Fibroblast of lung (primary cell): ENCODE data around the gene NUDT3. TPM values are rescaled to one million over a fixed set of nuclear protein-coding genes. Genes with fewer than 3 reads are reported as not detected.

Source experiments
- DNase-seq, 2 donors: peaks; one replicate each; pipeline versions ENCODE4 v3.0.0 to v3.0.0-alpha.2; 2010; ENCODE audit warnings: low read depth in 2 of 2
- H2AFZ ChIP-seq: 2 replicates; pipeline ENCODE4 v1.5.1; 2012; ENCODE audit warnings: low read length, control low read depth, inconsistent platforms
- H3K27ac ChIP-seq: 2 replicates; pipeline ENCODE4 v1.5.1; 2011; ENCODE audit warnings: low read length, control low read depth; ENCODE audit not compliant: insufficient read depth
- H3K27me3 ChIP-seq: 2 replicates; pipeline ENCODE4 v1.5.1; 2011; ENCODE audit warnings: mild to moderate bottlenecking, low read length; ENCODE audit not compliant: control insufficient read depth, insufficient read depth
- H3K36me3 ChIP-seq: 2 replicates; pipeline ENCODE4 v1.5.1; 2011; ENCODE audit warnings: low read length; ENCODE audit not compliant: control insufficient read depth, insufficient read depth
- H3K4me1 ChIP-seq: 2 replicates; pipeline ENCODE4 v1.5.1; 2011; ENCODE audit warnings: low read length; ENCODE audit not compliant: control insufficient read depth, insufficient read depth; ENCODE audit errors: extremely low read depth
- H3K4me2 ChIP-seq: 2 replicates; pipeline ENCODE4 v1.5.1; 2011; ENCODE audit warnings: low read length, control low read depth; ENCODE audit not compliant: insufficient read depth; ENCODE audit errors: extremely low read depth
- H3K4me3 ChIP-seq, 4 experiments: fragments of 200-600 bp in 1 of 4; sonication (generic) in 1 of 4; replicated peaks in 1 of 4; 2 replicates each; pipeline ENCODE4 v1.5.1; 2011 to 2016; ENCODE audit warnings: low read length in 4 of 4, low read depth in 3 of 4, mild to moderate bottlenecking in 3 of 4, control low read depth in 2 of 4, inconsistent platforms in 1 of 4, mixed read lengths in 1 of 4; ENCODE audit not compliant: insufficient read depth in 1 of 4; ENCODE audit errors: control extremely low read depth in 1 of 4
- H3K79me2 ChIP-seq: 2 replicates; pipeline ENCODE4 v1.5.1; 2012; ENCODE audit warnings: mild to moderate bottlenecking, low read length, inconsistent platforms; ENCODE audit not compliant: control insufficient read depth, insufficient read depth
- H3K9ac ChIP-seq: 2 replicates; pipeline ENCODE4 v1.5.1; 2011; ENCODE audit warnings: mild to moderate bottlenecking, low read length, control low read depth; ENCODE audit not compliant: insufficient read depth
- H3K9me3 ChIP-seq: 2 replicates; pipeline ENCODE4 v1.5.1; 2012; ENCODE audit warnings: low read depth, low read length; ENCODE audit not compliant: control insufficient read depth, insufficient read depth
- H4K20me1 ChIP-seq: 2 replicates; pipeline ENCODE4 v1.5.1; 2011; ENCODE audit warnings: low read length; ENCODE audit not compliant: control insufficient read depth, insufficient read depth; ENCODE audit errors: extremely low read depth
- CTCF ChIP-seq, 2 donors: IDR thresholded peaks in 1 of 2; conservative IDR thresholded peaks in 1 of 2; 1 replicate in 1 of 2; 2 replicates in 1 of 2; pipeline ENCODE4 v1.5.1; 2011 to 2012; ENCODE audit warnings: low read length in 2 of 2, control low read depth in 1 of 2, inconsistent platforms in 1 of 2, low read depth in 1 of 2, mild to moderate bottlenecking in 1 of 2
- EZH2 ChIP-seq: IDR thresholded peaks from 2 replicates; pipeline ENCODE4 v1.5.1; 2012; ENCODE audit warnings: low read length, control low read depth, mild to moderate bottlenecking; ENCODE audit errors: missing control alignments
- polyA plus RNA-seq, 2 donors: library from polyadenylated mRNA; depleted of rRNA in 1 of 2; stranded (reverse) in 1 of 2; unstranded in 1 of 2; fragments of >200 nt; gene quantifications; 2 replicates each; pipeline ENCODE4 v1.2.1, GENCODE V29; 2011 to 2012; ENCODE audit warnings: missing spikeins in 1 of 2
- total RNA-seq: library from RNA; depleted of rRNA; stranded (reverse); fragments of >200 nt; gene quantifications from 2 replicates; pipeline ENCODE4 v1.2.1, GENCODE V29; 2014

The NUDT3 gene
- total and polyA plus RNA-seq, 2 donors (not counting 1 experiment from before 2014, with no cell fraction given): 16.0 to 27.4 TPM

- no peak for DNase-seq
- no peak overlapping the region for H3K4me3 ChIP-seq
- no peaks in the 10 kb centered on the region for H3K9me3 ChIP-seq
- no peaks in the 10 kb centered on the region for H3K4me1 ChIP-seq
- H2AFZ ChIP-seq: no peak overlapping the region
- no peaks in the 10 kb centered on the region for H3K36me3 ChIP-seq
- H3K4me2 ChIP-seq: no peak overlapping the region
- peaks cover 6% of the 10 kb centered on the region for H3K79me2 ChIP-seq
- no peaks in the 10 kb centered on the region for H4K20me1 ChIP-seq
- no peak overlapping the region for H3K9ac ChIP-seq
- no peak overlapping the region for H3K27ac ChIP-seq
- no peak for TF ChIP-seq CTCF (conservative IDR thresholded peaks at IDR 0.05 in 1 of 2, IDR thresholded peaks at IDR 0.05 in 1 of 2; ENCODE audit: low read depth in 1 of 2, low read length in 2 of 2)
- no peak for TF ChIP-seq EZH2
- H3K27me3 ChIP-seq: no peaks in the 10 kb centered on the region
Observed at GRCh38 chr6:34312259-34312658, 80.2 kb downstream of the NUDT3 start.

GRCh38 chr6:34310817-34311216, 81.7 kb downstream of the NUDT3 start:
- peaks cover 6% of the 10 kb centered on the region for H3K4me1 ChIP-seq
- no peak overlapping the region for H3K27ac ChIP-seq
- H4K20me1 ChIP-seq: no peaks in the 10 kb centered on the region
- H3K9ac ChIP-seq: no peak overlapping the region
- no peak overlapping the region for H3K4me3 ChIP-seq
- no peak overlapping the region for H2AFZ ChIP-seq
- H3K4me2 ChIP-seq: no peak overlapping the region
- TF ChIP-seq CTCF (conservative IDR thresholded peaks at IDR 0.05 in 1 of 2, IDR thresholded peaks at IDR 0.05 in 1 of 2; ENCODE audit: low read depth in 1 of 2, low read length in 2 of 2) (no peak), EZH2 (no peak)
- H3K79me2 ChIP-seq: peaks cover 7% of the 10 kb centered on the region
- H3K9me3 ChIP-seq: no peaks in the 10 kb centered on the region
- H3K36me3 ChIP-seq: no peaks in the 10 kb centered on the region
- no peaks in the 10 kb centered on the region for H3K27me3 ChIP-seq
- DNase-seq: no peak

- no peaks in the 10 kb centered on the region for H4K20me1 ChIP-seq
- no peaks in the 10 kb centered on the region for H3K9me3 ChIP-seq
- H3K79me2 ChIP-seq: peaks cover 7% of the 10 kb centered on the region
- H3K4me1 ChIP-seq: peaks cover 6% of the 10 kb centered on the region
- H2AFZ ChIP-seq: no peak overlapping the region
- H3K4me2 ChIP-seq: no peak overlapping the region
- H3K36me3 ChIP-seq: no peaks in the 10 kb centered on the region
- H3K27me3 ChIP-seq: no peaks in the 10 kb centered on the region
- H3K4me3 ChIP-seq: no peak overlapping the region
- no peak for TF ChIP-seq CTCF (conservative IDR thresholded peaks at IDR 0.05 in 1 of 2, IDR thresholded peaks at IDR 0.05 in 1 of 2; ENCODE audit: low read depth in 1 of 2, low read length in 2 of 2)
- TF ChIP-seq EZH2: no peak
- DNase-seq: no peak
- H3K27ac ChIP-seq: no peak overlapping the region
- H3K9ac ChIP-seq: no peak overlapping the region
Observed at GRCh38 chr6:34308483-34308882, 84.0 kb downstream of the NUDT3 start.
